Mammary epithelial cell (primary cell): ENCODE results near the gene IDH3B.

ENCODE experiments used
- EZH2 ChIP-seq: IDR thresholded peaks from 2 replicates; pipeline ENCODE4 v1.6.1; 2012; ENCODE audit warnings: low read length, inconsistent platforms, borderline replicate concordance
- TF ChIP-seq, protein P1 (sequence below), 2 donors: IDR thresholded peaks in 1 of 2; conservative IDR thresholded peaks in 1 of 2; 2 replicates each; pipeline ENCODE4 v1.5.1; 2011 to 2012; ENCODE audit warnings: inconsistent platforms in 2 of 2, low read length in 2 of 2, mild to moderate bottlenecking in 2 of 2, control low read depth in 1 of 2, low read depth in 1 of 2; ENCODE audit not compliant: insufficient read depth in 1 of 2; ENCODE audit errors: extremely low read depth in 1 of 2

DNA sequence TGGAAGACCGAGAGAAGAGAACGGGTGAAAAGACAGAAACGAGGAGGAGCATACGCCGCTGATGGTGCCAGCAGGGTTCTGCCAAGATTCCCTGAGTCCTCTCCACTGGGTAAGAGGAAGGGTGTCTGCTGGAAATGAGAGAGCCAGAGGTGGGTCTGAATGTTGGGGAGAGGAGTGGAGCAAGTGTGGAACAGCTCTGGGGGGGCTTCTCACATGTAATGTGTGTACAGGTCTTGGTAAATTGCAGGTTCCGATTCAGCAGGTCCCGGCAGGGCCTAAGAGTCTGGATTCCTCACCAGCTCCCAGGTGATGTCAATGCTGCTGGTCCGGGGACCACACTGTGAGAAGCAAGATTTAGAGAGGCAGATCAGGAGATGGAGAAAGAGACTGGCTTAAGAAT is 27.1 kb upstream of the IDH3B start:
- no peak for TF ChIP-seq EZH2
- TF ChIP-seq, protein P1, sequence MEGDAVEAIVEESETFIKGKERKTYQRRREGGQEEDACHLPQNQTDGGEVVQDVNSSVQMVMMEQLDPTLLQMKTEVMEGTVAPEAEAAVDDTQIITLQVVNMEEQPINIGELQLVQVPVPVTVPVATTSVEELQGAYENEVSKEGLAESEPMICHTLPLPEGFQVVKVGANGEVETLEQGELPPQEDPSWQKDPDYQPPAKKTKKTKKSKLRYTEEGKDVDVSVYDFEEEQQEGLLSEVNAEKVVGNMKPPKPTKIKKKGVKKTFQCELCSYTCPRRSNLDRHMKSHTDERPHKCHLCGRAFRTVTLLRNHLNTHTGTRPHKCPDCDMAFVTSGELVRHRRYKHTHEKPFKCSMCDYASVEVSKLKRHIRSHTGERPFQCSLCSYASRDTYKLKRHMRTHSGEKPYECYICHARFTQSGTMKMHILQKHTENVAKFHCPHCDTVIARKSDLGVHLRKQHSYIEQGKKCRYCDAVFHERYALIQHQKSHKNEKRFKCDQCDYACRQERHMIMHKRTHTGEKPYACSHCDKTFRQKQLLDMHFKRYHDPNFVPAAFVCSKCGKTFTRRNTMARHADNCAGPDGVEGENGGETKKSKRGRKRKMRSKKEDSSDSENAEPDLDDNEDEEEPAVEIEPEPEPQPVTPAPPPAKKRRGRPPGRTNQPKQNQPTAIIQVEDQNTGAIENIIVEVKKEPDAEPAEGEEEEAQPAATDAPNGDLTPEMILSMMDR (conservative IDR thresholded peaks at IDR 0.05 in 1 of 2, IDR thresholded peaks at IDR 0.05 in 1 of 2; ENCODE audit: extremely low read depth in 1 of 2, insufficient read depth in 1 of 2, low read depth in 1 of 2, low read length in 2 of 2), result no peak
